ENCODE data around the gene STRADB.
"Not testable (repeated sequence)": the region's sequence is repeated elsewhere in the genome, so short reads cannot be mapped to it uniquely, and the experiment has no call there.

Gene STRADB

GRCh38 chr2:201451292-201452057 is at the start of gene STRADB, which contains the start of gene TRAK2:
TSS of gene STRADB (plus strand) at chr2:201451740. CDS start at chr2:201454841, 3,101 bp downstream.
TSS of gene TRAK2 (minus strand) at chr2:201451458. CDS start at chr2:201420507, 30,951 bp downstream.
- DNase-seq = peak; percentile 97

GRCh38 chr2:201401815-201402214 is 49.7 kb upstream of the STRADB start:
- no peak for DNase-seq

GRCh38 chr2:201402651-201403562 is 48.6 kb upstream of the STRADB start:
- peak; percentile 65 for DNase-seq

DNA sequence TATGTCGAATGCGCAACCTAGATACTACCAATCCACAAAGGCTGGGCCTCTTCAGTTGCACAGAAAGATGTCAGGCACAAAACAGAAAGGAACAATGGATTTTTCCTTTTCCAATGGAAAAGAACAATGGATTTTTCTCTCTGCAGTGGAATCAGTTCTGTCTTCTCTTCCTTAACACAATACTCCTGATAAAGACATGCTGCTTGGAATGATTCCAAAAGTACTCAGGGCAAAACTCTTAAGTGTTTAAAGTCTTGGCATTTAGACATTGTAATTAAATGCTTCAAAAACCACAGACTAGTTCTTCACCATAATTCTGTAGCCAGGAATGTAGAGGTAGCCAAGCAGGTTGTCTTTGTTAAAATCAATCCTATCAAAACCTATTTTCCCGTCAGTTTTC is 47.7 kb upstream of the STRADB start:
- DNase-seq = peak; percentile 53

- DNase-seq = peak; percentile 80
Measured at GRCh38 chr2:201404699-201405280, 46.8 kb upstream of the STRADB start.

GRCh38 chr2:201406077-201406662 is 45.4 kb upstream of the STRADB start:
- DNase-seq = peak; percentile 96

DNA sequence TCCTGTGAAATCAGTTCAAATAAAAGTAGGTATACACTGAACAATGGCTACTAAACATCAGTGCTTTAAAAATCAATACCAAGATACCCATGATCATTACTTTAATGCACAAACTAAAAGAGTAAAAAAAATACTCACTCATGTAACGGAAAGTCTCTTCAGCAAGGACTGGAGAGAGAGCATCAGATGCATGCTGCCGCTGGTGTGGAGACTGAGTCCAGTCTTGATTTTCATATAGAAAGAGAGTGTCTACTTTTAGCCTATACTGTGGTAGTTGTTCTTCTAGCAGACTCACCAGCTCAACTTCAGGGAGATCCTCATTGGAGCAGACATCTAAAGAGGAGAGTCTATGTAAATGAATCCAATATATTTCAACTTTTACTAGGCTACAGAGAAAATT is 44.3 kb upstream of the STRADB start:
- DNase-seq = peak; percentile 91

GRCh38 chr2:201408931-201409330 is 42.6 kb upstream of the STRADB start:
- no peak for DNase-seq

- no peak for DNase-seq
Measured at GRCh38 chr2:201411421-201411820, 40.1 kb upstream of the STRADB start.

DNA sequence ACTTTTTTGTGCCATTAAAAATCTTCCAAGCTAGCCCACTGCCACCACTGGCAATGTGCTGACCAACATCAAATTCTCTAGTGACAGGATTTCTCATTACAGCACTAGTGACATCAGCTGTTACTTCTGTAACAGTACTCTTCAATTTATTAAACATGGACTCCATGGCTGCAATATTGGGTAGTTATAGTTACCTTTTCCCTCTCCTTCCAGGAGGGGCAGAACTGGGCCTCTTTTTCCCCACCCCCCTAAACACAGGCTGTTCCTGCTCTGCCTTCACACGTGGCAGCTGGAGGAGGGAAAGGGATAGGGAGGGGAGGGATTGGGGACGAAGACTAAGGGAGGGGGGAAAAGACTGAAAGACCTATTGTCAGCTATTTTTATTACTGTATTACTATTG is 38.4 kb upstream of the STRADB start:
- DNase-seq = peak; percentile 14

GRCh38 chr2:201413552-201413951 is 38.0 kb upstream of the STRADB start:
- DNase-seq = no peak

GRCh38 chr2:201414099-201415023 is 37.2 kb upstream of the STRADB start:
- no peak for DNase-seq

DNA sequence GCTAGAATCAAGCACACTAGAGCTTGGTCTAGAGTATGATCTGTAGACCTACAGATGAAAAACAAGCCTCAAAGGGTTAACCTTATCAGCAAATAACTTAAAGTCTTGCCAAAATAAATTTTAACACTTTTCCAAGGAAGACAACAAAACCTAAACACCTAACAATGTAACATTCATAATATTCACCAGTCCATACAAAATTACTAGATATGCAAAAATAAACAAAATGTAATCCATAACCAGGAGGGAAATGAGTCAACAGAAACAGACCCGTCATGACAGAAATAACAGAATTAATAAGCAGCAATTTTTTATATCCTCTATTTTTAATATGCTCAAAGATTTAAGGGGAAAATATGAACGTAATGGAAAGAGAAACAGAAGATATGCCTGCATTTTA is 36.4 kb upstream of the STRADB start:
- no peak for DNase-seq

DNA sequence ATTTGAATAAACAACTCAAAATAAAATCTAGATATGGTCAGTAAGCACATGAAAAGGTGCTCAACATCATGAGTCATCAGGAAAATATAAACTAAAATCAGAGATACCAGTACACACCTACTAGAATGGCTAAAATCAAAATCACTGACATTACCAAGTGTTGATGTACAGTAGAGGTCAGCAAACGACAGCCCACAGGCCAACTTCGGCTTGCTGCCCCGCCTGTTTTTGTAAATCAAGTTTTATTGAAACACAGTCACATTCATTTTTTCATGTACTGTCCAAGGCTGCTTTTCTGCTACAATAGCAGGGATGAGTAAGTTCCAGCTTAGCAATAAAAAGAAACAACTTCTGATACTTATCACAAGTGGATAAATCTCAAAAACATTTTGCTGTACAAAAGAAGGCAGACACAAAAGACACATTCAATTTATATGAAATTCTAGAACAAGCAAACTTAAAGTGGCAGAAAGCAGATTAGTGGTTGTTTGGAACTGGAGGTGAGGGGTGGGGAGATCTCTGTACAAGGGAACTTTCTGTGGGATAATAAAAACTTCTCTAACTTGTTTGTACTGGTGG is 32.4 kb upstream of the STRADB start:
- peak; percentile 23 for DNase-seq

GRCh38 chr2:201419986-201420385 is 31.6 kb upstream of the STRADB start:
- DNase-seq = no peak

DNA sequence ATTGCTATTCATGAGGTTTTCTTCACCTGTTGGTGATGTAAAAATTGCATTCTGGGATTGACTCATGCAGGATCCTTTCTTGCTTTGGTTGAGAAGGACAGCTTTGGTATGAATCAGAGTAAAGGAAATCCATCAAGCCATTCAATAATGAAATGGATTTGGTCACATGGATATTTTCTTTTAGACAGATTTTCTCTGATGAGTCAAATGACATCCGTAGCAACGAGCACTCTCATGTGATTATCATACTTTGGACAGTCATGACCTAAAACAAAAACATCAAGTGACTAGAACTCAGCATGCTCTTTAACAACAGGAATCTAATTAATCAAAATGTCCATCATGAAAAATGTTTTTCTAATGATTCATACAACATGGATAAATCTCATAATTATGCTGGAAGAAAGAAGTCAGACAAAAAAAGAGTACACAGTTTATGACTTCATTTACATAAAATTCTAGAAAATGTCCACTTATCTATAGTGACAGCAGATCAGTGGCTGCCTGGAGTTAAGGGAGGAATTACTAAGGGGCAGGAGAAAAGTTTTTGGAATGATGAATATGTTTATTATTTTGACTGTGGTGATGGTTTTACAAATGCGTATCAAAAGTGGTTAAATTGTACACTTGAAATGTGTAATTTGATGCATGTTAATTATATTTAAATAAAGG is 31.0 kb upstream of the STRADB start:
- DNase-seq = no peak

DNA sequence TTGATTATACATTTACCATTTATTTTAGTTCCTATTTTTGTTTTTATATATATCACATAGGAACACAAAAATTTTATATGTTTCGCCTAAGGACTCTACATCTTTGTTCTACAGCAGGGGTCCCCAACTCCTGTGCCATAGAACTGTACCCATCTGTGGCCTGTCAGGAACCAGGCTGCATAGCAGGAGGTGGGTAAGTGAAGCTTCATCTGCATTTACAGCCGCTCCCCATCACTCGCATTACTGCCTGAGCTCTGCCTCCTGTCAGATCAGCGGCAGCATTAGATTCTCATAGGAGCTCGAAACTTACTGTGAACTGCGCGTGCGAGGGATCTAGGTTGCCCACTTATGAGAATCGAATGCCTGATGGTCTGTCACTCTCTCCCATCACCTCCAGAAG is 25.6 kb upstream of the STRADB start:
- no peak for DNase-seq

DNA sequence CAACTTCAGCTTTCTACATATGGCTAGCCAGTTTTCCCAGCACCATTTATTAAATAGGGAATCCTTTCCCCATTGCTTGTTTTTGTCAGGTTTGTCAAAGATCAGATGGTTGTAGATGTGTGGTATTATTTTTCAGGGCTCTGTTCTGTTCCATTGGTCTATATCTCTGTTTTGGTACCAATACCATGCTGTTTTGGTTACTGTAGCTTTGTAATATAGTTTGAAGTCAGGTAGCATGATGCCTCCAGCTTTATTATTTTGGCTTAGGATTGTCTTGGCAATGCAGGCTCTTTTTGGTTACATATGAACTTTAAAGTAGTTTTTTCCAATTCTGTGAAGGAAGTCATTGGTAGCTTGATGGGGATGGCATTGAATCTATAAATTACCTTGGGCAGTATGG is 23.2 kb upstream of the STRADB start:
- not testable (repeated sequence) for DNase-seq

DNA sequence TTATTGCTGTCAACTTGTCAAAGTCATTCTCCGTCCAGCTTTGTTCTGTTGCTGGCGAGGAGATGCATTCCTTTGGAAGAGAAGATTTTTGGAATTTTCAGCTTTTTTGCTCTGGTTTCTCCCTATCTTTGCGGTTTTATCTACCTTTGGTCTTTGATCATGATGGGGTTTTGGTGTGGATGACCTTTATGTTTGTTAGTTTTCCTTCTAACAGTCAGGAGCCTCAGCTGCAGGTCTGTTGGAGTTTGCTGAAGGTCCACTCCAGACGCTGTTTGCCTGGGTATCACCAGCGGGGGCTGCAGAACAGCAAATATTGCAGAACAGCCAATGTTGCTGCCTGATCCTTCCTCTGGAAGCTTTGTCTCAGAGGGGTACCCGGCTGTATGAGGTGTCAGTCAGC is 21.7 kb upstream of the STRADB start:
- not testable (repeated sequence) for DNase-seq

GRCh38 chr2:201430322-201430721 is 21.2 kb upstream of the STRADB start:
- DNase-seq = not testable (repeated sequence)

DNA sequence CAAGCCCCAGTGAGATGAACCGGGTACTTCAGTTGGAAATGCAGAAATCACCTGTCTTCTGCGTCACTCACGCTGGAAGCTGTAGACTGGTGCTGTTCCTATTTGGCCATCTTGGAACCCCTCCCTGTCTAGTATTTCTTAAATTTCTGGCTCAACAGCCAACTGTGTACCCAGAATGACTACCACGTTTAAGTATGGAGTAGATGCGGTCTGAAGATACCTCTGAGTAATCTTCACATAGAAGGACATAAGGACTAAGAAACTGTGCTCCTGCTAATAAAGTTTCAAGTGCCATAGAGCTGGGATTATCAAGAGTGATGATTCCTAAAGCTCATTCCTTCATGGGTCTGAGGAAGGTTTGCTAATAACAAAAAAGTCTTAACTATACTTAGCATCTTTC is 20.7 kb upstream of the STRADB start:
- DNase-seq = no peak

Data from OCI-M1 (cell line).